ENCODE measurements around the gene ZNF516.

- TF ChIP-seq CTCF (IDR thresholded peaks at IDR 0.05): no peak
- TF ChIP-seq POLR2A (IDR thresholded peaks at IDR 0.05): no peak
Measured at GRCh38 chr18:76391746-76392145, 103.3 kb downstream of the ZNF516 start.
